Measurements from ENCODE around the gene TIPARP. TPM values are rescaled to one million over a fixed set of nuclear protein-coding genes. Genes with fewer than 3 reads are reported as not detected.

The TIPARP gene
- total and polyA plus RNA-seq, 2 experiments from 2014 or later: 4.5 to 6.9 TPM

DNA sequence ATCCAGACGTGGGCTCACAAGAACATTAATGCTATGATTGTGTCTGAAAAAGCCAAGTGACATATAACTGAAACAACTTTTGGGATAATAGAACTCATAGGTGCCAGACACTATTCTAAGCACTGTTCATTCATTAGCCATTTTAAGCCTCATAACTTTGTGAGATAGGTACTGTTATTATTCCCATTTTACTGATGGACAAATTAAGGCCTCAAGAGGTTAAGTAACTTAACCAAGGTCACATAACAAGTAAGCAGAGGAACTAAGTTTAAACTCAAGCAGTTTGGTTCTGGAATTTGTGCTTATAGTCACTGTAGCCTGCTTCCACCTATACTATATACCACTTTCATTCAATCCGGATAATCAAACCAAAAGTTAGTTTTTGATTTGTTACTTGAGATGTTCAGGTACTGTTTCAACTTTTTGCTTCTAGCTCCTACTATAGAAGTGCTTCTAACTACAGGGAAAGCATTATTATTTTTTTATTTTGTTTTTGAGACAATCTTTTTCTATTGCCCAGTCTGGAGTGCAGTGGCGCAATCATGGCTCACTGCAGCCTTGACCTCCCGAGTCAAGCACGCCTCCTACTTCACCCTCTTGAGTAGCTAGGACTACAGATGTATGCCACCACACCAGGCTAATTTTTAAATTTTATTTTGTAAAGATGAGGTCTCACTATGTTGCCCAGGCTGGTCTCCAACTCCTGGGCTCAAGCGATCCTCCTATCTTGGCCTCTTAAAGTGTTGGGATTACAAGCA is 41.9 kb downstream of the TIPARP start (continued):
- TF ChIP-seq, protein P1, sequence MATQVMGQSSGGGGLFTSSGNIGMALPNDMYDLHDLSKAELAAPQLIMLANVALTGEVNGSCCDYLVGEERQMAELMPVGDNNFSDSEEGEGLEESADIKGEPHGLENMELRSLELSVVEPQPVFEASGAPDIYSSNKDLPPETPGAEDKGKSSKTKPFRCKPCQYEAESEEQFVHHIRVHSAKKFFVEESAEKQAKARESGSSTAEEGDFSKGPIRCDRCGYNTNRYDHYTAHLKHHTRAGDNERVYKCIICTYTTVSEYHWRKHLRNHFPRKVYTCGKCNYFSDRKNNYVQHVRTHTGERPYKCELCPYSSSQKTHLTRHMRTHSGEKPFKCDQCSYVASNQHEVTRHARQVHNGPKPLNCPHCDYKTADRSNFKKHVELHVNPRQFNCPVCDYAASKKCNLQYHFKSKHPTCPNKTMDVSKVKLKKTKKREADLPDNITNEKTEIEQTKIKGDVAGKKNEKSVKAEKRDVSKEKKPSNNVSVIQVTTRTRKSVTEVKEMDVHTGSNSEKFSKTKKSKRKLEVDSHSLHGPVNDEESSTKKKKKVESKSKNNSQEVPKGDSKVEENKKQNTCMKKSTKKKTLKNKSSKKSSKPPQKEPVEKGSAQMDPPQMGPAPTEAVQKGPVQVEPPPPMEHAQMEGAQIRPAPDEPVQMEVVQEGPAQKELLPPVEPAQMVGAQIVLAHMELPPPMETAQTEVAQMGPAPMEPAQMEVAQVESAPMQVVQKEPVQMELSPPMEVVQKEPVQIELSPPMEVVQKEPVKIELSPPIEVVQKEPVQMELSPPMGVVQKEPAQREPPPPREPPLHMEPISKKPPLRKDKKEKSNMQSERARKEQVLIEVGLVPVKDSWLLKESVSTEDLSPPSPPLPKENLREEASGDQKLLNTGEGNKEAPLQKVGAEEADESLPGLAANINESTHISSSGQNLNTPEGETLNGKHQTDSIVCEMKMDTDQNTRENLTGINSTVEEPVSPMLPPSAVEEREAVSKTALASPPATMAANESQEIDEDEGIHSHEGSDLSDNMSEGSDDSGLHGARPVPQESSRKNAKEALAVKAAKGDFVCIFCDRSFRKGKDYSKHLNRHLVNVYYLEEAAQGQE (IDR thresholded peaks at IDR 0.05; ENCODE audit: unreplicated experiment): no peak
- no peak for TF ChIP-seq EZH2phosphoT487 (IDR thresholded peaks at IDR 0.05; ENCODE audit: unreplicated experiment)

DNA sequence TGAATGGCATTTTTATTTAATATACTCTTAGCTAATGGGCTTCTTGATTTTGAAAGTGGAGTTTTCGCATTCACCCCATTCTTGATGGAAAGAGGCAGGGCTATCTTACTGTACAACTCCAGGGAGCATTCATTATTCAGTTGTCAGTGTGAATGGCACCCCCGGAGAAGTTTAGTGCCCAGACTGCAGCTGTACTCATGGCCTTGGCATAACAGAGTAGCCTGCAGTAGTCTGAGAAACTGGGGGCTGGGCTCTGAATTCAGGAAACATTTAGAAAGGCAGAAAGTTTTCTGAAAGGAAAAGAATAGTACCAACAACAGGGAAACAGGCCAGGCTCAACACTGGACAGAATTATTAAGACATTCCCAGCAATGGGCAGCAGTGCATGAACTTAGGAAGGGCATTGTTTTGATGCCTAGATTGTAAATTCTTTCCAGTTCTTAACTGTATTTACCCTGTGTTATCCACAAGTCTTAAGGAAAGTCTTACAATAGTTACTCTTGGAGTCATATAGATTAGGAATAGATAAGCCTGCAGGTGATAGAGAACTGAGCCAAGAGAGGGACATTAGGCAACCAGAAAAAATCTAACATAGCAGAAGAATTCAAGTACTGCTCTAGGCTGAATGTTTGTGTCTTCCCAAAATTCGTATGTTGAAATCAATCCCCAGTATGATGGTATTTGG is 44.4 kb downstream of the TIPARP start:
- no peaks in the 10 kb centered on the region for H3K79me2 ChIP-seq (replicated peaks; ENCODE audit: insufficient read depth)
- no peaks in the 10 kb centered on the region for H3F3A ChIP-seq (replicated peaks; ENCODE audit: low read depth)
- no peak overlapping the region for H3K27ac ChIP-seq (ENCODE audit: low read depth)
- H3K9me3 Mint-ChIP-seq: no peaks in the 10 kb centered on the region
- no peaks in the 10 kb centered on the region for H3K36me3 ChIP-seq (ENCODE audit: insufficient read depth)
- no peaks in the 10 kb centered on the region for H4K20me1 ChIP-seq (replicated peaks; ENCODE audit: insufficient read depth)
- peaks cover 4% of the 10 kb centered on the region; the same call in 1 of the 2 replicates for H3K9me2 ChIP-seq (ENCODE audit: insufficient read depth)
- H3K4me3 Mint-ChIP-seq: no peak overlapping the region
- no peak for ATAC-seq
- peaks cover 34% of the 10 kb centered on the region for H3K4me1 Mint-ChIP-seq
- no peaks in the 10 kb centered on the region for H3K27me3 Mint-ChIP-seq (ENCODE audit: insufficient read depth, low read depth, poor library complexity)
- H3K27me3 ChIP-seq (ENCODE audit: insufficient read depth): no peaks in the 10 kb centered on the region
- H3K4me2 ChIP-seq: no peak overlapping the region
- no peak overlapping the region for H3K27ac Mint-ChIP-seq
- no peak overlapping the region for H3K4me3 ChIP-seq
- no peak for TF ChIP-seq ZNF114 (CRISPR knock-in tag; IDR thresholded peaks at IDR 0.05)
- TF ChIP-seq JUNB (IDR thresholded peaks at IDR 0.05; ENCODE audit: unreplicated experiment): no peak
- no peak for TF ChIP-seq STAT1 (IDR thresholded peaks at IDR 0.05; ENCODE audit: unreplicated experiment)
- TF ChIP-seq, protein P1 (IDR thresholded peaks at IDR 0.05; ENCODE audit: unreplicated experiment): no peak
- no peak for TF ChIP-seq NANOG (IDR thresholded peaks at IDR 0.05; ENCODE audit: borderline replicate concordance)
- TF ChIP-seq POLR2AphosphoS5 (IDR thresholded peaks at IDR 0.05; ENCODE audit: low read depth): no peak
- no peak for TF ChIP-seq EZH2phosphoT487 (IDR thresholded peaks at IDR 0.05; ENCODE audit: unreplicated experiment)
- no peak for TF ChIP-seq EZH2 (IDR thresholded peaks at IDR 0.05; ENCODE audit: low read depth, unreplicated experiment)
- peaks cover 6% of the 10 kb centered on the region; the same call in 2 of the 3 replicates for H3K36me3 Mint-ChIP-seq (ENCODE audit: low read depth)
- DNase-seq (ENCODE audit: low spot score): peak; percentile 2
- H3K4me1 ChIP-seq (ENCODE audit: insufficient read depth): peaks cover 9% of the 10 kb centered on the region
- H2AFZ ChIP-seq: no peak overlapping the region

Measured in GM23338 (cell line).